Activated CD8-positive, alpha-beta memory T cell treated with anti-CD3 and anti-CD28 coated beads, Interleukin-2, amount 50 U/mL, for 4 hours (primary cell): Measurements from ENCODE around the gene KCNH1.

Source experiments
- DNase-seq: peaks from one replicate; pipeline ENCODE4 v3.0.0-alpha.2; 2020

The KCNH1 gene

DNA sequence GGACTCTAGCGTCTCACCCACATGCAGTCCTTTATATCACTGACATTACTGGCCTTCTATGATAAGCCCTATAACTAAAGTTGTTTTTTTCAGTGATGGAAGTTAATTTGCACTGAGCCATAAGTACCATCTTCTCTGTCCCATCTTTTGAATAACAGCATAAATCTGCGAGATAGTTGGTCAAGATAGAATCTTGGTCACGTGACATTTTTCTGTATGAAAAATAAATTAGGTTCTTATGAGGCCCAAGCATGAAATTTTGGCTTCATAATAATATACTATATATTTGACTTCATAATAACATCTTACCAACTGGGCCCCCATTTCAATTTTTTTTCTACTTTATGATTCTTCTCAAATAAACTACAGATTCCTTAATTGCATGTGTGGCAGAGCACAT, 285.5 kb downstream of the KCNH1 start:
- no peak for DNase-seq

DNA sequence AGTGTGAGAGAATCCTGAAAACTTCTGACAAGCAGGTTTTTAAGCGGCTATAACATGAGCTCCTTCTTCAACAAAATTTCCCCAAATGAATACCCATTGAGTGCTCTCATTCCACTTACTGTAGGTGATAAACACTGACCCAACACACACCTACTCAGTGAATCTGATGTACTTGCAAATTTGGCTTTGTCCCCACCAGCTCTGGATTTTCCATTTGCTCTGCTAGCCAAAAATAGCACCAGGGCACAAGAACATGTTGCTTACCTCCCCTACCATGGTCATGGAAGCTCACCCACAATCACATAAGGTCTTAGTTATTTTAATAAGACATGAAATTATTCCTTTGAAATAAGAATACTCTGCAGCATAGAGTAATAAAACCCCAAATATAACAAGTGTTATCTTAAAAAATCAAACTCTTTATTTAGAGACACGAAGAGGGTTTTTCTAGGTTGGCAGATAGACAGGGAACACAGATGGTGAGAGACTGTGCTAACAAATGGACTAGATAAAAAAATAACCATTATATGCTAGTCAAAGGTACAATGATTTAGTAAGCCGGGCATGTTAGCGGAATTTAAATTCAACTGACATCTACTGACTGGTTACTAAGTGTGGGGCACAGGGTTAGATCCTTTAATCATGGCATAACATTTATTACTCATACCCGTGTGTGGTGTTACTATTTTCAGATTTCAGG, 291.9 kb downstream of the KCNH1 start:
- no peak for DNase-seq

DNA sequence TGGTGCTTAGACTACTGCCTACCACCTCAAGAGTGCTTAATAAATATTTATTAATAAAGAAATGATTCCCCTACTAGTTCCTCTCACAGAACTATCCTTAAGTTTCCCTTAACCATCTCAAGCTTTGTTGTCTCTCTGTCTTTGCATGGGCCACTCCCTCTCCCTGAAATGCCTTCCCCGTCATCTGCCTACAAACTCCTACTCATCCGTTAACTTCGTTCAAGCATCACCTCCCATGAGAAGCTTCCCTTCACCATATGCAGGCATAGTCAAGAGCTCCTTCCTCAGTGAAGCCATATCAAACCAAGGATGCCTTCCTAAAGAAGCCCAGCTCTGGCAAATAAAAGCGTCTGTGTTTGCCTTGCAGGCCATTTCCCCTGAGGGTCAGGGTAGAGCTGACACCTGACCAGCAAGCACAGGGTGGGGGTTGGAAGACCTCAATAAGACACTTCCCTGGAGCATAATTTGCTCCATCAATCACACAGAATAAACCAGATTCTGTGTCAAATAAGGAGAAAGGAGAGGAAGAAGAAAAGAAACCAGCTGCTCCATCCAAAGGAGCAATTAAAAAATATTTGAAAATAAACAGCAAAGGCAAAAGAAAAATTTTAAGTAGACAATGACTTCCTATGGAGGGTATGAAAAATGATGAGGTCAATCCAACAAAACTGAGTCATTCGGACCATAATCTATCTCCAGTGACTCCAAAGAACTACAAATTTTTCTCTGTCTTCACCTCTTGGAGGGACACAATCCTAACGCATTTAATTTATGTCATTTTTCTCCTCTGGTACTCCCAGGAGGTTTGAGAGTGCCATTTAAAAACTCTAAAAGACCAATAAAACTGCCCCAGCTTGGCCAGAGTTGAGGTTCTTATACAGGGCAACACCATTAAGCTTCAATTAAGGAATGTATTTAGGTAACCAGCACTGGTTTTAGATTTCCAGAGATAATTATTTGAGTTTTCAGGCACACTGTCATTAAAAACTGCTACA, 303.6 kb downstream of the KCNH1 start:
- no peak for DNase-seq

DNA sequence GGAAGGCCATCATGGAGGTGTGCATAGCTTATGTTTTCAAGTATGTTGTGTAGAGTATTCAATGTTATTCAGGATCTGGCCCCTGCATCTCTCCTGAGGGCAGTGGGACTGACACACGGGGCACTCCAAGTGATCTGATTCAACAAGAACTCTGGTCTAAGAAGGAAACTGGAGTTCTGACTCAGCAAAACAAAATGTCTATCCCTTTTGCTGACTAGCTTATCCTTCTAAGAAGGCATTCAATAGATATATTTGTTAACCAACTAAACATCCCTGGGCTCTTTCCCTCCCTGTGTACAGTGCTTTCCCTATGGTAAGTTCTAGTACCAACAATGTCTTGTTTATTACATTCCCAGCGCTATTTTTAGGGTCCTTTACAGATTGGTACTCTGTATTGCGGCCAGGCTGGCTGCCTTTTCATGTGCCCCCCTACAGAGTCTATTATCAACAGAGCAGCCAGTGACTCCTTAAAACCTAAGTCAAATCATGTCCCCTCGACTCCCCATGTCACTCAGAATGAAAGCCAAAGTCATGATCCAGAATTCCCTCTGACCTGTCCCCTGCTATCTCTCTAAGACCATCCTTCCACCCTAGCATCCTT, 304.9 kb downstream of the KCNH1 start:
- no peak for DNase-seq

DNA sequence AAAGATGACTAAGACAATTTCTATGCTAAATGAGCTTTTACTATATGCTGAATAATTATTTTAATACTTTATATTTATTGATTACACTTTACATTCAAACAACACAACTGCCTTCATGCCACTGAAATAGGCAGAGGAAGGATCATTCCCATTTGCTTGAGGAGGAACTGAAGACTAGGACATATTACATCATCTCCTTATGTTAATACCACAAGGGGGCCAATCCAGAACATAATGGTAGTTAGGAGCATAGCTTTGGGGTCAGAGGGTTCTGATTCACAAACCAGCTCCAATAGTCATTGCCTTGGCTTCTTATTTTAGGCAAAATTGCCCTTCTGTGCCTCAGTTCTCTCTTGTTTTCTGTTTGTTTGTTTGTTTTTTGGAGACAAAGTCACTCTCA, 306.5 kb downstream of the KCNH1 start:
- DNase-seq = no peak

DNA sequence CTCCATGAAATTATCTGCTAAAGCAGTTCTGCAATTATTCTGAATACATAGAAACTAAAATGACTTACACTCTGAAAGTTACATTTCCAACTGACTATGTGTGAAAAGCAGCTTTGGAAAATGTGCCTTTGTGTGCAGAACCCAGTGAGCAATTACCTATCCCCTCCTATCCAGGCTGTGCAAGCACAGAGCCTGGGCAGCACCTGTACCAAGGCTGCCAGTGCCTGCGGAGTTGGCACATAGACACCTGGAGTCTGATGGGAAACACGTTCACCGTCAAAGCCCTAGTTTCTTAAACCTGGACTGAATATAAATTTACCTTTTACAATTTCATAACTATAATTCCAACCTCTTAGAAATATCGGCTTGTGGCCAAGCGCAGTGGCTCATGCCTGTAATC, 307.3 kb downstream of the KCNH1 start:
- DNase-seq = no peak

DNA sequence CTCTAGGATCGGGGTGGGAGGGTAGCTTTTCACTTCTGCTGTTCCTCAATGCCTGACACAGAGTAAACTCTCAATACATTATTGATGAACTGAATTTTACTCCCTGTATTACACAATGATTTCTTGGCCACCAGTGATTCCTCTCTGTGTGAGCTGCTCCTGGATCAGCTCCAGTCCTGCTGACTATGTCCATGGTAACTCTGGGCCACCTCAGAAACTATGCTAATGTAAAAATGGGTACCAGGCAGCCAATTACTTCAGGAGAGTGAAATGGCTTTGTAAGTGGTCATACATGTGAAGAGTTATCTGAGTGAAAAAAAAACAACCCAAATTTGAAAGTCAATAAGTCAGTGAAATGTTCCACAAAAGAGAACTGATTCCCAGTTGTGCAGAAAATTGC, 311.0 kb downstream of the KCNH1 start:
- DNase-seq = no peak

DNA sequence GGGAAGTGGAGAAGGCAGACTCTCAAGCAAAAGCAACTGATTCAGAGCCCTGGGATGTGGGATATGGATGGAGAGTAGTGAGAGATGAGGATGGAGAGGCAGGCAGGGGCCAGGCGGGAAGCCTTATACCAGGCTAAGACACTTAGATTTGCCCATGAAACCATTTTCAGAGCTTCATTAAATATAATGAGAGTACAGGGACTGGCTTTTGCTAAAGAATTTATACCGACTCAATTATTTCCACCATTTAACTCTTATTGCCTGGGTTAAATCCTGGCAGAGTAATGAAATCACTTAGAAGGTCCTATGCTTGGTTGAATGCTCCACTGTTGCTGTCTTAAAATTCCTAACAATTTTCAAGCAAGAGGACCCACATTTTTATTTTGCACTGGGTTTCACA, 311.7 kb downstream of the KCNH1 start:
- no peak for DNase-seq

DNA sequence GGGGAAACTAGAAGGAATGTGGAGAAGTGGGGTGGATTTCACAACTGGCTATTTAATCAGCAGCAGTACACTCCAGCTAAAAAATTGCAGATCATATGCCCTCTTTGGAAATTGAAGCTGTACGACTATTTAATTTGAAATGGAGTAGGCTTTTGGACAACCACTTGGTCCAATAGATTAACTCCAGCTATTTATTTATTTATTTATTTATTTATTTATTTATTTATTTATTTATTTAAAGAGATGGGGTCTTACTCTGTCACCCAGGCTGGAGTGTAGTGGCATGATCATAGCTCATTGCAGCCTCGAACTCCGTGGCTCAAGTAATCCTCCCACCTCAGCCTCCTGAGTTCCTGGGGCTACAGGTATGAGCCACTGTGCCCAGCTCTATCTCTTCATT, 312.3 kb downstream of the KCNH1 start:
- DNase-seq = no peak

DNA sequence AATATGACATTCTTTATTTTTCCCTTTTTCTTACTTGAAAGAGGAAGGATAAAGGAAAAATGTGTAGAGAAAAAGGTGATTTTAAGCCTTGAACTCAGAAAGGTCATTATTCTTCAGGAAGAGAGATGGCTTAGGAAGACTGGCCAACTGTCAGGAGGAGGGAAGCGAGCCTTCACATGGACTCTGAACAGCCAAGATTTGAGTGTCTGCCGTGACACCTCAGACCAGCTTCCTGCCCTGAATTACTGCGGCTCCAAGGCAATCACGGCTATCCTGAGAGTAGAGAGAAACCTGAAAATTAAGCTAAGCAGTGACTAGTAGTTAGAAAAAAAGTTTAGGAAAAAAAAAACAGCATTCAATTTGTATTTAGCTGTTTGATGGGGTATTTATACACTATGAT, 314.7 kb downstream of the KCNH1 start:
- no peak for DNase-seq

DNA sequence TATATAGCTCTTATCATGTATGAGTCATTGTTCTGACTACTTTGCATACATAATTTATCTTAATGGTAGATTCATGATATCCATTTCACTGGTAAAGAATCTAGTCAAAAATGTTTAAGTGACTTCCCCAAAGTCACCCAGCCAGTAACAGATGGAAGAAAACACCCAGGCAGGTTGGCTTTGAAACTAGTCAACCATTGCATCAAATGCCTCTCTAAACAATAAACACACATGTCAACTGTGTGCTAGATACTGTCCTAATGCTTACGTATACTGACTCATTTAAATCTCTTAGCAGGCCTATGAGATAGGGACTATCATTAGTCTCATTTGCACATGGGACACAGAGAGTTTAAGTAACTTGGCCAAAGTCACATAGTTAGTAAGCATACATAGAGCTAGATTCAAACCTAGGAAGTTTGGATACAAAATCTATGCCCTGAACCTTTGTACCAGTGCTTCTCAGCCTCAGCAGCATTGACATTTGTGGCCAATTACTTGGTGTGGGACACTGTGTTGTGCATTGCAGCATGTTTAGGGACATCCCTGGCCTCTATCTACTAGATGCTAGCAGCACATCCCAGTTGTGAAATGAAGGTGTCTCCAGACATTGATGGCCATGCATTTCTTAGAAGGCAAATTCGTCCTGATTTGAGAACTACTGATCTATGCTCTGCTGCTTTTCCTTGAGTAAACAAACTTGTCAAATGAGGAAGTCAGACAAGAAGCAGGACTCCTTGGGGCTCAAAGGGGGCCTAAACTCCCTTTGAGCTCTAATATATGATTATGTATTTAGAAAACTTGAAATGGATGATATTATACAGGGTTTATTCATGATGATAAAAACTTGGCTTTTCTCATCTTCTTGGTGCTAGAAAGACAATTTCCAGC, 316.3 kb downstream of the KCNH1 start:
- DNase-seq = no peak

DNA sequence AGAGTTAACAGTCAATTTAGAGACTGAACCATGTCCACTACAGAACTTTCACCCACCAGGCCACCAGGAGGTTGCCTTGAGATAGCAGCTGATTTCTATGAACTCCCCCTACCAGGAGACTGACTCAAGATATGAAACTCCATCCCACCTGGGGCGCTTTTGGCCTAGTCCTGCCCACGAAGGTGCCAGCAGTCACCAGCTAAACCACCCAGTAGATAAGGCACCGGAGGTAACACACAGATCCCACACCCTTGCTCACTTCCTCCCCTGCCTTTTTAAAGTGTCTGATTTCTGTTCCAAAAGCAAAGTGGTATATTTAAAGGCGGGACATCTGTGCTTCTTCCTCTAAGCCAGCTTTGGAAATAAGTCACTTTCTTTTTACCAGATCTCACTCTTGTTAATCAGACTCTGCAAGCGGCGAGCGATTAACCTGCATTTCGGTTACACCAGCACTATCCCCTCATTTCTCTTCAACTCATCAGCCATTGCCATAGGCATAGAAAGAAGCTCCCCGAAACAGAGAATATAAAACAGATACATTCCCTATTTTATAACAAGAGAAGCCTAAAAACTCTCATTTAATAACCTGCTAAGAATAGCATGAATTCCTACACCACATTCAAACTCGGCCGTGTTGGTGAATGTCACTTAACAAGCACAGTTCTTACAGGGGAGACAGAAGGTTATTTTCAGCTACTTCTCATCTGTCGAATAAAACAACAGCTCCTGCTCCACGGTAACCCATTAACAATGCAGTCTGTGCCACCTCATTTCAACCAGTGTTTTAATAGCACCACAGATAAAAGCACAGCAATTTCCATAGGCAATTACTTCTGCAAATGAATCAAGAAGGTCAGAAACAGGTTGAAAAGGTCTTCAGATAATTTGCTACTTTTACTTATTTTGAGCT, 318.1 kb downstream of the KCNH1 start:
- DNase-seq = no peak

DNA sequence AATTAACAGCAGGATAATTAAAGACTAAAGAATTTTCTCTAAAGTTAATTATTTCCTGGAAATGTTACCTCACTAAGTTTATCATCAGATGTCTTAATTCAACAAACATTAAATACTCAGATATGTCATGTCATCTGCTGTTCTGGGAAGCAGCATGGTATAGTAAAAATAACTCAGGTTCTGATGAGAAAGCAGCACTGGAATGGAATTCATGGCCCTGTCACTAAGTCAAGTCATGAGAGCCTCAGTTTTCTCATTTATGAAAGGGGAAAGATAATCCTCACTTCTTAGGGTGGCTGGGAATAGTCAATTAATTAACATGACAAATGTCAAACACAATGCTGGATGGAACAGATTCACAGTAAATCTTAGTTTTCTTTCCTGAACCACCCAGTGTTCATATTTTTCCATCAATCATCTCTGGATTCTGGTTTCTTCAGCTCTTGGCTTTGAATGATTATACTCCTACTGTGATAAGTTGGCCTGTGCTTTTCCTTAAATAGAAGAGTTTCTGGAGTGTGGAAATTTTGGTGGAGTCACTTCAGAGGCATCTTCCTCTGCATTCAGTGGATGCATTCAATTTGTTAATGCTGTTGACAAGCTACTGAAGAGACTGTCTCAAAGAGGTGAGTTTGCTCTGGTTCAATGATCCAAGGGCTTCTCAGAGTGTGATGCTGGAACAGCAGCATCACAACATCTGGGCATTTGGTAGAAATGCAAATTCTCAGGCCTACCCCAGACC, 319.4 kb downstream of the KCNH1 start:
- DNase-seq = no peak

DNA sequence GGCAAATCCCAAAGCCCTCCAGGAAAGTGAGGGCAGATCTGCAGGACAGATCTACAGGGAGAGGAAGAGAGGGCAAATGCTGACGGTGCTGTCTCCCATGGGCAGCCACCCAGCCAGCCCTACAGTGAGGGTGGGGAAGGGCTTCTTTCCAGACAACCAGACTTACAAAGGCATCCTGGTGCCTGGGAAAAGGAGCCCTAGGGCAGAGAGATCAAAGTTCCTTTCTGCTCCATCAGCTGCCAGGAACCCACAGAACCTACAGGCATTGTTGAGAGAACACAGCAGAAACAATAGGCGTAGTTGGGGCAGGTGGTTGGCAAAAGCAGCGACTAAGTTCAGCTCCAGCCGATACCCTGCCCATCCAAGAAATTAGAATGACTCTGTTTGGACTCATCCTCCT, 332.4 kb downstream of the KCNH1 start:
- DNase-seq = no peak

DNA sequence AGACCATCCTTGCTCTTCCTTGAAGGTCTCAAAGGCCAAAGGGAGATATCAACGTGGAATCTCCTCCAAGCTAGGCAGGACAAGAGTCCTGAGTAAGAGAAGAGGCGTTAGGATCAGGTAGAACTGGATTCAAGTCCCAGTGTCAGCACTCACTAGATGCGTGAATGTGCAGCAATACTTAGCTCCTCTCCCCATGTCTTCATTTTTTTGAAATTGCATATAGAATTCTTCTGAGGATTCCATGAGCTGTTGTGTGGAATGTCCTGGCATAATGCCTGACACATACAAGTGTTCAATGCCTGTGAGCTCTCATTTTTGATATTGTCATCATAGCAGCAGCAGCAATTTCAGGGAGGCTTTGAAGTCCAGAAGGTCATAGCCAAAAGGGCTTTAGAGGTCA, 333.2 kb downstream of the KCNH1 start:
- no peak for DNase-seq

DNA sequence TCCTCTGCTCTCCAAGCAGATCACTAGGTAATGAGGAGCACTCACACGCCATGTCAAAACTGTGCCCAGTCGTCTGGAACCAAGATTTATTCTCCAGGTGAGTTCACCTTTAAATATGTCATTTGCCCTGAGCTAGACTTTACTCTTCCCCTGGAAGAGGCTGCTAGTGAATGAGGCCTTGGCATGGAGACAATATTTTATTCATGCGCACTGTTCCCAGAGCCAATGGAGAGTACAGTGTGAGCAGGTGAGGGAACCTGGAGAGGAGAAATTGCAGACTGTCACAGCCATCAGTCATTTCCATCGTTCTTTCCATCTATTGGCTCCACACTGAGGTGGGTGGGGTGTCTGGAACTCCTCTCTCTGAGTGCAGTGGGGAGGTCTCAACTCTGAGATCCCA, 333.6 kb downstream of the KCNH1 start:
- no peak for DNase-seq

DNA sequence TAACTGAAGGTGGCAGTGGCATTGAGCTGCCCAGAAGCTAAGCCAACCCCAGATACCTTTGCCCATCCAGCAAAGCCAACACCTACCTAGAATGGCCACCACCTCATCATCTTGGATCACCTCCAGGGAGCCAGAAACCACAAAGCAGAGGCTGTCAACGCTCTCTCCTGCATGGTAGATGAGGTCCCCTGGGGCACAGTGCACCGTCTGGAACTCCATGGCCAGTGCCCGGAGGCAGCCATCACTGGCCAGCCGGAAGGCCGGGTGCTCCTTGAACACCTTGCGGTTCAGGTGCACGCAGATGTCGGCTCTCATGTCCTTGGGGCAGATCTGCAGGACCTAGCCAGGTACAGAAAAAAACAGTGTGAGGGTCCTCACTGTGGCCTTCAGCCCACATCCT, 336.5 kb downstream of the KCNH1 start:
- no peak for DNase-seq

DNA sequence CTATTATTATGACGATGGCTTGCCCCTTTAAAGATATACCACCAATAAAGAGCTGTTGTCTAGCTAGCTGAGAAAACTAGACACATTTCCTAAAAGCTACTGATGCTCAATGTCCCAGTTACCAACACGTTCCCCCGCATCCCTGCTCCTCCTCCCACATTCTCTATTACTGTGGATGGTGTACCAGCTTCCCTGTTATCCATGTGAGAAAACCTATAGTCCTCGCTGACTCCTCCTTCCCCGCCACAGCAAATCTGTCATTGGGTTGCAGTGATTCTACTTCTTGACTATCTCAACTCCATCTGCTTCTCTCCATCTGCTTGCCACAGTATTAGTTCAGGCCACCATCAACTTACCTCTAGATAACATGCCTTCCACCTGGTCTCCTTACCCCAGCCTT, 337.5 kb downstream of the KCNH1 start:
- DNase-seq = no peak

DNA sequence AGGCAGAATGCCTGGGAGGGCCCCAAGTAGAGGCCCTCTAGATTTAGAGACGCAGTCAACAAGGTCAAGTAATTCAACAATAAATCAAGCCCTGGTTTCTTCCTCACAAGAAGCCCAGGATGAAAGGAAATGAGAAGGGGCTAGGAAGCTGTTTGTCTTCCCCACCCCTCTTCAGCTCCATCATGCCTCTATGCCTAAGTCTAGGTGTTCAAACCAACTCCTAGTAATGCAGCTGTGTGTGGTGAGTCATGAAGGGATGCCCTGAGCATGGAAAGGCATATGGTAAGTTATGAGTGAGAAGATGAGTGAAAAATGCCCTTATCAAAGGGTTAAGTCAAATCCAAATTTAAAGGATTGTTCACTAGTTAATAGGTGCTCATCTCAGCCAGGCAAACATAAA, 339.5 kb downstream of the KCNH1 start:
- no peak for DNase-seq

DNA sequence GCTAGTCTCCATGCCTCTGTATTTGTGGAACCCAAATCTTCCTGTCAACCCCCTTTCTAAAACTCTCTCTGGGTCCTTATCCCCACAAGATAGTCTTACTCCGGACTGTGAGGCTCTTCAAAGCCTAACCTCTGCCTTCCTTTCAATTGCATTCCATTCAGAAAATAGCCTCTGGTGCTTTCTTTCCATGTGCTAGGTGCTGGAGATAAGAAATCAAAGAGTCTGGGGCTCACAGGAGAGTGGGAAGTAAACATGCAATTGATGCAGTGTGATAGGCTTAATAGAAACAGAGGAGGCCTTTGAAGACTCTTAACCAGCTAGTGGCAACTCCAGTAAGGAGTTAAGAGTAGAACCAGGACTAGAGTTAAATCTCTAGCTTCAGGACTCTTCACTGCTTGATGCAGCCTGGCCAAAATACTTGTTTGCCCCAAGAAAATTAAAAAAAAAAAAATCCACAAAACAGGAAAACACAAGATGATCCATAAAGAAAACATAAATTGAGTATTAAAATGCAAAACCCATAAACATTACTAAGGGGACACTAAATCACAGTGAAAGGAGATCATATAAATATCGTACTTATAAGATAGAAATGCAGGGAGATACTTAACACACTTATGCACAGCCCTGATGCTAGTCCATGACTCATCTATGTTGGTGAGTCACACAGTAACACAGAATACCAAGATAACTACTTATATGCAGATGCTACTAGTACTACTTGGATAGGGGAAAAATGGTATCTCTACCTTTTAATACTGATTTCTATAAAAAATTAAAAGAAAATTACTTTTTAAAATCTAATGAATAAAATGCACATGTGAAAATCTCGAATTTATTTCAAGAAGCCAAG, 341.5 kb downstream of the KCNH1 start:
- DNase-seq = no peak
